KG1 (cell line): ENCODE results near the gene FGFR2.
"Not testable (repeated sequence)": the region's sequence is repeated elsewhere in the genome, so short reads cannot be mapped to it uniquely, and the experiment has no call there.

Experiments used
- DNase-seq: peaks from one replicate; lab custom pipeline; 2025; lab: John Stamatoyannopoulos, UW

The FGFR2 gene

DNA sequence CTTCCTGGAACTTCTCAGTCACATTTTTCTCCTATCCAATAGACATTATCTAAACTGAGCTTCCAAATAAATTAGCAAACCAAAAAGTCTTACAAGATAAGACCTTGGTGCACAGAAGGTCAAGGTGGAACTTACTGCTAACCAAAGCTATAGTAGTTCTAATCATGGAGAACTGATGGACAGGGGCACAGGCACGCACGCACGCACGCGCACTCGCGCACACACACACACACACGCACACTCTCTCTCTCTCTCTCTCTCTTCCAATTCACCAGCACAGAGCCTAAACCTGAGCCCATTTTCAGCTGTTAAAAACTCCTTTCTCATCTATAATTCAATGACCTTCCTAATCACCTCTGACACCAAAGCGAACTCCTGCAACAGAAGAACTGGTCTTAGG lies 7.5 kb downstream of the FGFR2 start:
- DNase-seq: no peak

DNA sequence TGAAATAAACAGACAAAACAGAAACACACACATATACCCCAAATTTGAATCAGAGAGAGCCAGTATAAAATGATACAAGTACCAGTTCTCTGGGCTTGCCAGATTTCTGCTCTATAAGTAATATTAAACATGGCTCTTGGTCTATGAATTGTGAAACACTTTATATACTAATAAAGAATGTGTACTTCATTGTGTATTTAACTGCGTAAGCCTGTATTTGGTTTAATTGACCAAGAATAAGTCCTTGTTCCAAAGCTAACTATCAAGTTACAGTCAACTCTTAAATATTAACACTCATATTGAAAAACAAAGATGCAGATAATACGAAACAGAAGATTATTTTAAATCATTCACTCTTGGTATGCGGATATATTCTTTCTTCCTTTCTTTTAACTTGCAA lies 8.7 kb downstream of the FGFR2 start:
- no peak for DNase-seq

DNA sequence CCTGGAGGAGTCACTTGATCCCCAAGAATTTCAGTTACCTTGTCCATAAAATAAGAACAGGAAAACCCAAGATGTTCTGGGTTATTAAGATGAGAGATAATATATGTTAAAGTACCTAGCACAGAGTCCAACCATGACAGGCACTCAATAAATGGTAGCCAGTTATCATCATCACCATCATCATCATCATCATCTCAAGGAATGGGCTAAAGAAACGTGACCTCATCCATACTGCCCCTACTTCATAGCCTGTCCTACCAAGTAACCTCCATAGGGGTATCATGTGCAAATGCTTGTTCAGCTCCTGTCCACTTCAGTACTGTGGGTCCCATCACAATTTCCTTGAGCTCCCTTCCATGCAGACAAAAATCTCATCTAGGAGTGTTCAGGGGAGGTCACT lies 14.4 kb downstream of the FGFR2 start:
- no peak for DNase-seq

DNA sequence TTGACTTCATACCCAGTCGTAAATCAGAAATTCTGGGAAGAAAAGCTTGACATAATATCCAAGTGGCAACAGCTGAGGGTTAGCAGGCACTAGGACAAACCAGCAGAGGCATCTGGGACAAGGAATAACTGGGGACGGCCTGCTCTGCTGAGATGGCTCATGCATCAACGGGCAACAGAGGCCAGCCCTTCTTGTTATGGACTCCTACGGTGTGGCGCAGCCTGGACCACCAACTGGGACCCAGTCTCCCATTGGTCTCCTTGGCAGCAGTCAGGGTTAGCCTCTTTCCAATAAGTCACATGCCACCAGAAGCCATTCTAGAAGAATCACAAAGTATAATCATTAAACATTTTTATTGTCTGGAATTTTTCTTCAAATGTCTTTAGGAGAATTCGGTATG lies 15.0 kb downstream of the FGFR2 start:
- no peak for DNase-seq

DNA sequence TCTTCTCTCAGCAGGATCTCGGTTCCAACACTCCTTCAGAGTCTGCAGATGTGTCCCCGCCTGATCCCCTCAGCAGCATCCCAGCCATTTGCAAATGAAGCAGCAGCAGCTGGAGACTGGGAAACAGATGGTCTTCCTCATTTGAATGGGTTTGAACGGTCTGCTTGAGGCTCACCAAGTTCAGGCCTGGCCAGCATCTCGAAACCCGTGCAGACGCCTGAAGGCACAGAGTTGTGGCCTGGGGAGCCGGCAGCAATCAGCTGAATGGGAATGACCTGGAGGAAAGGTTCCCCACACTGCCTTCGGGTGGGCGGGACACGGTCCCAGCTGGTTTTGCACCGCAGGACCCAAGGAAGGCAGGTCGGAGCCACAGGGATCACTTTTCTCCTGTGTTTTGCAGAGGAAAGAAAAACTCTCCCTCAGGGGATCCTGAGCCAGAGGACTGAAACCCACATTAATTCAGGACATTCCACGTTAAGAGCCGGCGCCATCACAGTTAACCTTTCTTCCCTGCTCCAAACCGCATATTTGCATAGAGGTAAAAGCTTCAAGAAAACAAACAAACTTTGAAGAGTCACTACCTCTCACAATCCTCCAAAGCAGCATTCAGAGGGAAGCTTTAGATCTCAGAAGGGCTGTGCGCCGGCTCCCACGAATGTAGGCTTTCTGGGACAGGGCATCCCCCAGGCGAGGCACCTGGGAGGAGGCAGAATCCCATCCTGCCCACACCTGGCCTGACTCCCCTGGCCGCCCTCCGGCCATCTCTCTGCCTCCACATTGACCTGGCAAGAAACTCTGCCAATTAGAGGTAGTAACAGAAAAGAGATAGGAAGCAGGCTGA lies 17.7 kb downstream of the FGFR2 start:
- DNase-seq: no peak

DNA sequence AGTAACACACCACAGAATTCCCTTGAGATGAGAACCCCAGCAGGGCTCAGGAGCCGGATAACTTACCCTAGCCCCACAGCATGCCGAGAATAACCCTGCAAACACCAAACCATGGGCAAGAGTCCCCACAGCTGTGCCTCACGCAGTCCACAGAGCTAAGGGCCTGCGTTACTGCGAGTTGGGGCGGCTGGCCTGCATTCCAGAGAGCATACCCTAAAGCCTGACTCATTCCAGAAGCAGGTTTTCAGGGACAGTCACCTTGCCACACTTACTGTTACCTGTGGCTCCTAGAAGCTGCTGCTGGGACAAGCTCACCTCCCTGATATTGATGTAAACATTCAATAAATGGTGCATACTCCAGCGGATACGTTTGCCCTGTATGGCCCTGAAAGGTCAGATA lies 18.6 kb downstream of the FGFR2 start:
- DNase-seq: no peak

DNA sequence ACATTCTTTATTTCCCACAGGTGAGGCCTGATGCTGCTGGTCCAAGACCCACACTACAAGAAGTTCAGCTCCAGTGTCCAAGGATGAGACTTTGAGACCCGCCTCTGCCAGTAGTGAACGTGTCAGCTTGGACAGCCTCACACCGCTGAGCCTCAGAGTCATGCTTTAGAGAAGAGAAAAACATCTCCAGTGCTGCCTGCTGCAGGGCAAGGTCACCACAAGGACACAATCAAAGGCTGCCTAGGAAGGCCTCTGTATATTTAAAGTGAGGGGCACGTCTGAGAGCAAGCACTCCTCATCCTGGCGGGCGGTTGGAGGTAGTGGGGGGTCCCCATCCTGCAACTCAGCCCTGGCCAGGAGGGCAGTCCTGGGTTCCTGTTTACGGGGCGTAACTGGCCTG lies 19.3 kb downstream of the FGFR2 start:
- DNase-seq: no peak

DNA sequence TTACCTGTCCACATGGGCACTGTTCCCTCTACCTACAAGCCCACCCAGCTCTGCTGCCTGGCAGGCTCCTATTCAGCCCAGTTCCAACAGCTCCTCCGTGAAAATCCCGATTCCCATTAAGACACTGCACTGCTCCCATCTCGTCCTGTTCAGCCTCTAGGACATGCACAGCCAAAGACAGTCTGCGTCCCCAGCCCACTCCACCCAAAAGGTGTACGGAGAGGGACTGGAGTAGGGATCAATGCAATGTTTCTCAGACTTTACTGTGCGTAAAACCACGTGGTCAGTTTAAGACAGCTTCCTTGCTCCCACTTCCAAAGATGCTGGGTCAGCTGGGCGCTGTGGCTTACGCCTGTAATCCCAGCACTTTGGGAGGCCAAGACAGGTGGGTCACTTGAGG lies 19.9 kb downstream of the FGFR2 start:
- DNase-seq: no peak

DNA sequence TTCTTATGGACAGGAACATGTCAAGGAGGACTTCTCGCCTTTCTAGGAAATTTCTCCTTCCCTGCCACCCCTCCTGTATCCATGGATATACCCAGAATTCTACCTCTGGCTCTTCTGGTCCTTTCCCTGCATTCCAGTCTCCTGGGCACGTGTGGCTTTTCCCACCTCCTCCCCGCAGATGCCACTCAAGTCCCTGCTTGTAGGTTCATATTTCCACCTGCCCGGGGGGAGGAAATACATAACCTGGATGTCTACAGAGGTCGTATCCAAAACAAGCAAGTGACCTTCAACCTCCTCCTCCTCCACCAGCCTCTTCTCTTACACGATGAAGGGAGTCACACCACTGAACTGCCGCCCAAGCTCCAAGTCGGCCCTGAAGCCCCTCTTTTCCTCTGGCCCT lies 20.7 kb downstream of the FGFR2 start:
- no peak for DNase-seq

DNA sequence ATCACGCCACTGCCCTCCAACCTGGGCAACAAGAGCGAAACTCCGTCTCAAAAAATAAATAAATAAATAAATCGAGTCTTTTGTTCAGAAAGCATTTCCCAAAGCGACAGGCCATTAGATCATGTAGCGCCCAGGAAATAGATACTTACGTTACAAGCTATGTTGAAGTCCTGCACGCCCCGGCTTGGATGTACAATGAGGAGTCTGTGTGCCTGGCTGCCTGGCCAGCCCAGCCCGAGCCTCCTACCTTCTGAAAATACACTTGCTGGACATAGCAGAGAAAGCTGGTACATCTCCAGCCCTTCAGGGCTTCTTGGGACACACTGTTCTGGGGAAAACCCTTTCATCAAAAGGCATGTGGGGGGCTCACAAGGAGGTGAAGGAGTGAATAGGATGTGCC lies 22.1 kb downstream of the FGFR2 start:
- no peak for DNase-seq

DNA sequence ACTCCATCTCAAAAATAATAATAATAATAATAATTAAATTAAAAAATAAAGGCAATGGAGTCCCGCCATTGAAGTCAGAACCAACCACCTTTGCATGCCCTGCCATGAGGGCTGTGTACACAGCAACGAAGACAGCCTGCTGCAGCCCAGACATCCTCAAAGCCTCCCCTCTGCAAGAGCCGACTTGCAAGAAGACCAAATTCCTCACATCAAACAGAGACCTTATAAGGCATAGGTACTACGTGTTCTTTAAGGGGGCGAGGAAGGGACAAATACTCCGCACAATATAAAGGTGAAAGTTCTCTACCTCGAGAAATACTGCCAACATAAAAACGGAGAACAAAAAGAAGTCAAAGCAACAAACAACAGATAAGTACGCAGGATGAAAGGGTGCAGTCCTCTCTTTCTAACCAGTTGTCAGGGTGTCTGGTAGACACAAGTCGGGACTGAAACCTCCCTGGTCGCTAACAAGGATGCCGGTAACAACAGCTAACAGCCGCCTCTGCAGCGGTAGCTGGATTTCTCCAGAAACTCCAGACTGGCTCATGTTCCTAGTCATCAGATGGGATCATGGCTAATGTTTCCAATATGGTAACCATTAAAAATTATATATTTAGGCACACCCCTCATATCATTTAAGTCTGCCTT lies 23.6 kb downstream of the FGFR2 start:
- DNase-seq: no peak

DNA sequence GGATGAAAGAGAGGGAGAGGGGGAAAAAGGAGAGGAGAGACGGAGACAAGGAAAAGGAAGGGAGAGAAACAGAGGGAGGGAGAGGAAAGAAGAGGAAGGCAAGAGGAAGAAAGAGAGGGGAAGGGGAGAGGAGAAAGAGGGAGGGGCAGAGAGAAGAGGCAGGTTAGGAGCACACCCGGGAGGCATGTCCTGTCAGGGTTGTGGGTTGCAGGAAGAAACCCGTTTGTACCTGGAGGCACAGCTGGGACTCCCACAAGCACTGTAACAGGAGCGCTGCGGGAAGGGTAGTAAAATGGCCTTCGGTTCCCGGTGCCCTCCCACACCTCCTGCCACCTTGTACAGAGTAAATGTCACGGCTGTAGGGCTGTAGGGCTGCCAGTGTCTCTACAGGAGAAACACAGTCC lies 24.7 kb downstream of the FGFR2 start:
- DNase-seq: no peak

DNA sequence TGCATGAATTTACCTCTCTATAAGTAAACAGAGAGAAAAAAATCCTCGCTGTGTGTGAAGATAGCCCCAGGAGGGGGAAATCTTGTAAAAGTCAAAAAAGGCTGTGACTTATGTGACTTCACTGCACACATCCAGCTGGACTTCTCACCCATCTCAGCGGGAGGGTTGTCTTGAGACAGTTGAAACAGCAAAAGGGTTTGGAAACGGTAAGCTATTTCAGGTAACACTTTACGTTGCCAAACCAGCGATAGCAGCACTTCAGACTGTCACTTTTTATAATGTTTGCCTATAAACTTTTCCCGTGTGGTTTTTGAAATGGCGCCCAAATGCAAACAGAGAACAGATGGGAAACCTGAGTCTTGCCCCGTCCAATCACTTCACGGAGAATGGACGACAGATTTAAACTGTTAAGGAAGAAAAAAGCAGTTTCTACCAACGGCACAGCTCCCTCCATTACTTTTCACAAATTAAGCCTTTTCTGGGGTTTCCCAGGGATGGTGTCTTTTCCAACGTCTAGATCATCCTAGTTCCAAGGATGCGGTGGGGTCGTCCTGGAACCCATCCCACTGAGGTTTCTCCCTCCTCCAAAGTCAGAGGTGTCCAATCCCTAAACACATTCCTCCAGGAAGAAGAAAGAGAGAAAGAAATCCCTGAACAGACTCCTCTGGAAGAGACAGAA lies 25.2 kb downstream of the FGFR2 start:
- no peak for DNase-seq

DNA sequence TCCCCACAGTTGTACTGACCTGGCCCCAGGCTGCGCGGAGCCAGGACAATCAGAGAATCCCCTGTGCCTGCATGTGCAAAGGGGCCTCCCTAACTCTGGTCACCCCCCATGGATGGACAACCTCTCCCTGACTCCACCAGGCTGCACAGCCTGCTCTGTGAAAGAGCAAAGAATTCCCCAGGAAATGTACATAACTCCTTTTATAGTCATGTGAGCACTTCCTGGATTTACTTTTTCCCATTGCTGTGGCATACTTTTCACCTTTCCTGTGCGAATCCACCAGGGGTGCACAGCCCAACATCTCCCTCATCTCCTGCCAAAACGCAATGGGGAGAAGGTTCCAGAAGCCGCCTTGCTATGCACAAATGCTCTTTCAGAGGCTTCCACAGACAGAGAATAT lies 27.9 kb downstream of the FGFR2 start:
- DNase-seq: no peak

DNA sequence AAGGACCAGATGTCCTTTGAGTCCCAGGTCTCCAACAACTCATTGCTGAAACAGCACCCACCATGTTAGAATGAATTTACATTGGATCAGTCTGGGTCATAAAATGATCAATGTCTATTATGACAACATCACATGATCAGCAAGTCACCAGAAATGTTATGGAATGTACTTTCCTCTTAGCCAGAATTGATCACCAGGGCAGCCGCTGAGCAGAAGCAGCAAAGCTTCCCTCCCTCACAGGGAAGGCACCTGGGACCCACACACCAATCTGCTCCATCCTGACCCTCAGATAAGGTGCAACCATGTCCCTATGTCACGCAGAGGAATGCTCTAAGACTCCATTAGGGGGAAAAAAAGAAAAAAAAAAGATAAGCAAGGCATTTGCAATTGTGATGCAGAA lies 30.0 kb downstream of the FGFR2 start:
- DNase-seq: no peak

DNA sequence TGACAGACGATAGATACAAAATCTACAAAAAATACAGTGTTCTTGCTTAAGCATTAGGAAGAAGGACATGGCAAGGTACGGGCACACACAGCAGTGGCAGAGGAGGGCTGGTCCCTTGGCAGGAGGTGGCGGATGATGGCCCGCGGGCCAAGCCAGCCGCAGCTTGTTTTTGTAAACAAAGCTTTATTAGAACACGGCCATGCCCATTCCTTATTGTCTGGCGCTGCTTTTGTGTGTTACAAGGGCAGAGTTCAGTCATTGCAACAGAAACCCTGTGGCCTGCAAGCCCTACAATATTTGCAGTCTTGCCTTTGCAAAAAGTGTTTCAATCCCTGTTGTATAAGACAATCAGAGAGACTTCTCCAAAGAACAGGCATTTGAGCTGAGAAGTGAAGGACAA lies 30.7 kb downstream of the FGFR2 start:
- no peak for DNase-seq

DNA sequence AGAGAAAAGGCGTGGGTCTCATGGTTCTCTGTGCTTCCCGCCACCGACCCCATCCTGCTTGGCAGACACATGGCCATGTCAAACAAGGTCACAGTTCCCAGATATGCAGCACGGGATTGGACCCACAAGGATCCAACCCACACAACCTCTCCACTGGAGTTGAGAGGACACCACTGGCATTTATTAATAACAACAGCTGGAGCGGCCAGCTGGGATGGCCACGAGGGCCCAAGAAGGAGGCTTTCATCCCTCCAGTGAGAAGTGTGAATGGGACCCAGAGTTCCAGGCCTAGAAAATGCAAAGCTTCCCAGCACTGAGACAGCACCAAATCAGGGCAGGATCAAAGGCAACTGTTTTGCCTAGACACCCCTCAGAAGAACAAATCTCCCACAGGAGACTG lies 31.5 kb downstream of the FGFR2 start:
- DNase-seq: no peak

DNA sequence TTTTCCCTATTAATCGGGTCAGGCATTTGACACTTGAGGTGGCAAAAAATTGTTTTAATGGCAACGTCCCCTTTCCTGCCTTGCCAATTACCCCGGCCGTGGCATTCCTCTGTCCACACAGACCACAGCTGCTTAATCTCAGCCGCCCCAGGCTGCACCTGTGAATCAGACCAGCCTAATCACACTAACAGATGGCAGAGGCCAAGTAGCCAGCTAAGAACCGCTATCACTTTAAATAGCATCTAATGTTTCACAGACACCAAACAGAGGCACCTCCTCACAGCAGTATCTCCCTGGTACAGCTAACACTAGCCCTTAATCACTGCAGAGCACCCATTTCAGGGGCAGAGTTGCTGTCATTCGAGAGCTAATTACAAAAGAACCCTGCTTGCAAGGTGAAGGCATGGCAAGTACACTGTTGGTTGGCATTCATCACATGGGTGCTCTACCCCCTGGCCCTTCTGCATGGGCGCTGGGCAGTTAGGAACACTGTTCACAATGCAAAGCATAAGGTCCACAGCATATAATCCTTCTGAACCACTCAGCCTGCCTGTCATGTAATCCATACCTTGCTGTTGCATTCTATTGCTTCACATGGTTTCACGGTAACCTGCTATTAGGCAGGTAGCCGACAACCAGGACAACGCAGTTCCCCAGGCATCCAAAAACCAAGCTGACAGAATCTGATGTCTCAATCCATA lies 38.8 kb downstream of the FGFR2 start:
- no peak for DNase-seq

DNA sequence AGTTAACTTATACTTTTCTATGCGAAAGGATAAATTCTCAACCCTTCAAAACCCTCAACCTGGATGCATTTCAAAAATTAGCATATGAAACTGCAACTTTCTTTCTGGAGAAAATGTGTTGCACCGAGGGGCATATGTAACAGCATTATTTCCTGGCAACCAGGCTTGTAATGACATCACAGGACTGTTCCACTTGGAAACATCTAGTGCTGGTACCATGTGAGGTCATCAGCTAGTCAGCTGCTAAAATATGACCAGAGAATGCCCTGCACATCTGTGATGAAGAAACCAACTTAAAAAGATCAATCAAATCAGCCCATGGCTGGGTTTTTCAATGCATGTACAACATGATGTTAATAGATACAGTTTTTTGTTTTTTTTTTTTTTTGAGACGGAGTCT lies 40.0 kb downstream of the FGFR2 start:
- no peak for DNase-seq

DNA sequence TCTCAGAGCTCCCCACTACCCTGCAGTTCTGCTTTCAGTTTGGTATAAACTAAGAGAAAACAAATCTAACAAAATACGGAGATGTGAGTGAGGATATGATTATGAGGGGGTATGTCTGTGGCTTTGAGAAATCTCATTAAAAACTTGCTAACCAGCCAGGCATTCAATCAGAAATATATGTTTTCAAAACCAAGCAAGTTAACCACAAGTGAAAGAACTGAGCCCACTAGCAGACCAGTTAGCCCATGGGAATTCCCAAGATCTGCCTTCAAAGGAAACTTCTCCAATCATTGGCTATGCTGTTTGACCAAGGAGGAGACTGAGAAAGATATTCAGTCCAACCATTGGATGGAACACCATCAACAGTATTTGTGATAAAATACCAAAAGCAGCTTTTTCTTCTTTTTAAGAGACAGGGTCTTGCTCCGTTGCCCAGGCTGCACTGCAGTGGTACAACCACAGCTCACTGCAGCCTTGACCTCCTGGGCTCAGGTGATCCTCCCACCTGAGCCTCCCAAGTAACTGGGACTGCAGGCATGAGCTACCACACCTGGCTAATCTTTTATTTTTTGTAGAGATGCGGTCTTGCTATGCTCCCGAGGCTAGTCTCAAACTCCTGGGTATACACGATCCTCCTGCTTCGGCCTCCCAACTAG lies 41.2 kb downstream of the FGFR2 start:
- DNase-seq: no peak

DNA sequence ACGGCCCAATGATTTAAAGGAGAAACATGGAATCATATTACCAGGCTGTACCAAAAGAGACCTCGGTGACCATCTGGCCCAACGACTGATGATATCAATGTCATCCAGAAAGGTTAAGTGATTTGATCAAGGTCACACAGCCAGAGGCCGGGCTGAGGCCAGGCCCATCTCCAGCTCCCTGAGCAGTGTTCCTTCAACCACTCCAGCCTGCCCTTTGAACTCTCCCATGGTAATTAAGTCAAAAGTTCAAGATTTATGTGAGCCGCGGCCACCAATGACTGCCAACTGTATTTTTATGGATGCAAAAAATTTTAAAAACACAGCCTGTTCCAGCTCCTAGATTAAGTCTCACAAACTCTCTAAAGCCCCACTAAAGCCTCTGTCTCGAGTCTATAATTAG lies 41.8 kb downstream of the FGFR2 start:
- no peak for DNase-seq

DNA sequence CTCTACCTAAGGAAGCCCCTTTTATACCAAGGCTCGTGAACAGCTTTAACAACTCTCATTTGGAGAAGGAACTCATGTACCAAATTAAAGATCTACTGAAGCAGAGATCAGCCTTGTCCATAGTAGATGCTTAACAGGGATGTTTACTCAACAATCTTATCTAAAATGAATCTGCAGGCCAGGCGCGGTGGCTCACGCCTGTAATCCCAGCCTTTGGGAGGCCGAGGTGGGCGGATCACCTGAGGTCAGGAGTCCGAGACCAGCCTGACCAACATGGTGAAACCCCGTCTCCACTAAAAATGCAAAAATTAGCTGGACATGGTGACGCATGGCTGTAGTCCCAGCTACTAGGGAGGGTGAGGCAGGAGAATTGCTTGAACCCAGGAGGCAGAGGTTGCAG lies 43.3 kb downstream of the FGFR2 start:
- DNase-seq: not testable (repeated sequence)
